Astrocyte (in vitro differentiated cells and primary cell): ENCODE measurements around the gene CHRD. TPM values are rescaled to one million over a fixed set of nuclear protein-coding genes. Genes with fewer than 3 reads are reported as not detected.

ENCODE experiments used
- DNase-seq: peaks from one replicate; pipeline ENCODE4 v3.0.0-alpha.2; 2010; ENCODE audit warnings: low read depth
- FAIRE-seq: peaks from 2 replicates; lab custom pipeline; 2011; peaks lifted over from hg19 to GRCh38; lab: Jason Lieb, UNC
- H2AFZ ChIP-seq: 2 replicates; pipeline ENCODE4 v1.6.0; 2012; ENCODE audit warnings: low read depth, low read length, inconsistent platforms
- H3K27ac ChIP-seq: 2 replicates; pipeline ENCODE4 v1.5.1; 2011; ENCODE audit warnings: low read depth, low read length, inconsistent platforms
- H3K27me3 ChIP-seq: 2 replicates; pipeline ENCODE4 v1.6.0; 2011; ENCODE audit warnings: low read length, inconsistent platforms; ENCODE audit not compliant: insufficient read depth
- H3K36me3 ChIP-seq: 2 replicates; pipeline ENCODE4 v1.5.1; 2011; ENCODE audit warnings: low read length, inconsistent platforms; ENCODE audit not compliant: insufficient read depth
- H3K4me1 ChIP-seq: 2 replicates; pipeline ENCODE4 v1.5.1; 2011; ENCODE audit warnings: low read length, inconsistent platforms; ENCODE audit not compliant: insufficient read depth
- H3K4me2 ChIP-seq: 2 replicates; pipeline ENCODE4 v1.6.0; 2012; ENCODE audit warnings: low read length, inconsistent platforms
- H3K4me3 ChIP-seq: 2 replicates; pipeline ENCODE4 v1.5.1; 2011; ENCODE audit warnings: low read depth, mild to moderate bottlenecking, low read length, inconsistent platforms; ENCODE audit not compliant: insufficient read depth
- H3K79me2 ChIP-seq: 2 replicates; pipeline ENCODE4 v1.6.0; 2012; ENCODE audit warnings: mild to moderate bottlenecking, low read length, inconsistent platforms; ENCODE audit not compliant: insufficient read depth
- H3K9ac ChIP-seq: 2 replicates; pipeline ENCODE4 v1.6.0; 2012; ENCODE audit warnings: mild to moderate bottlenecking, low read length, inconsistent platforms
- H3K9me3 ChIP-seq: 2 replicates; pipeline ENCODE4 v1.5.1; 2012; ENCODE audit warnings: low read depth, mild to moderate bottlenecking, low read length, inconsistent platforms; ENCODE audit not compliant: insufficient read depth
- H4K20me1 ChIP-seq: 2 replicates; pipeline ENCODE4 v1.6.0; 2012; ENCODE audit warnings: low read length, inconsistent platforms; ENCODE audit not compliant: insufficient read depth
- H3K27ac Mint-ChIP-seq: one replicate; pipeline ENCODE4 v1.8.0; 2021; ENCODE audit warnings: mild to moderate bottlenecking, mixed read lengths; ENCODE audit not compliant: unreplicated experiment
- H3K27me3 Mint-ChIP-seq: one replicate; pipeline ENCODE4 v1.8.0; 2021; ENCODE audit warnings: low read depth, mixed read lengths; ENCODE audit not compliant: unreplicated experiment
- H3K36me3 Mint-ChIP-seq: one replicate; pipeline ENCODE4 v1.8.0; 2021; ENCODE audit warnings: low read depth, mixed read lengths; ENCODE audit not compliant: unreplicated experiment
- H3K4me1 Mint-ChIP-seq: one replicate; pipeline ENCODE4 v1.8.0; 2021; ENCODE audit warnings: low read depth, mixed read lengths; ENCODE audit not compliant: unreplicated experiment
- H3K4me3 Mint-ChIP-seq: one replicate; pipeline ENCODE4 v1.8.0; 2021; ENCODE audit warnings: mild to moderate bottlenecking, moderate library complexity, mixed read lengths; ENCODE audit not compliant: unreplicated experiment
- H3K9me3 Mint-ChIP-seq: one replicate; pipeline ENCODE4 v1.8.0; 2021; ENCODE audit warnings: mild to moderate bottlenecking, mixed read lengths; ENCODE audit not compliant: unreplicated experiment
- EZH2 ChIP-seq: IDR thresholded peaks from 2 replicates; pipeline ENCODE4 v1.6.1; 2012; ENCODE audit warnings: mild to moderate bottlenecking, low read length, inconsistent platforms; ENCODE audit not compliant: insufficient read depth
- total RNA-seq: library from RNA; stranded (reverse); gene quantifications from 2 replicates; pipeline ENCODE4 v1.2.1, GENCODE V29; 2021
- TF ChIP-seq, protein P1 (sequence below): IDR thresholded peaks from 2 replicates; pipeline ENCODE4 v1.5.1; 2011; ENCODE audit warnings: low read depth, mild to moderate bottlenecking, inconsistent platforms, low read length, moderate library complexity; ENCODE audit not compliant: insufficient read depth

The CHRD gene
- total RNA-seq, 1 donor from 2014 or later: 3.4 TPM

DNA sequence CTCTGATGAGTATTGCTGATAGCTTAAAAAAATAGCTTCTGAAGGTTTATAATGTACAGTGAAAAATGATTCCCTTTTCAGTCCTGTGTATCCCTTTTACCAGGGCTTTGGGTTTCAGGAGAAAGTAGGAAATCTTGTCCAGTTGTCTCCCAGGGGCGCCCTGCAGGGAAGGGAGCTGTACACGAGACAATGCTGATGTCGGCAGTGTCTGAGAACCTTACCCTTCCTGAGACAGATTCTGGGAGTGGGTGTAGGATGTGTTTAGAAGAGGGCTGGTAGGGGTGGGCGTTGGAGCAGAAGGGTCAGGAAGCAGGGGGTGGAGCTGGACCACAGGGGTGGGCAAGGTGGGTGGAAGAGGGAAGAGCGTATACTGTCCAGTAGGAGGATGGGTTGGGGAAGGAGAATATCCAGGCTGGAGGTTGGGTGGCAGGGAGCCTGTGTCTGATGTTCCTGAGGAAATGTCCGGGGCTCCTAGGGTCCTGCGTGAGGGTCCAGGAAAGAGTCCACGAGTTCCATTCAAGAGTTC, 7.5 kb upstream of the CHRD start:
- peaks cover 14% of the 10 kb centered on the region for H3K27me3 ChIP-seq
- H3K4me1 ChIP-seq: peaks cover 28% of the 10 kb centered on the region
- H4K20me1 ChIP-seq: peaks cover 24% of the 10 kb centered on the region
- peaks cover 2% of the 10 kb centered on the region for H3K36me3 ChIP-seq
- H3K4me3 ChIP-seq: no peak overlapping the region
- H3K79me2 ChIP-seq: no peaks in the 10 kb centered on the region
- H3K27me3 Mint-ChIP-seq: peaks cover 19% of the 10 kb centered on the region
- no peak overlapping the region for H3K9ac ChIP-seq
- TF ChIP-seq, protein P1, sequence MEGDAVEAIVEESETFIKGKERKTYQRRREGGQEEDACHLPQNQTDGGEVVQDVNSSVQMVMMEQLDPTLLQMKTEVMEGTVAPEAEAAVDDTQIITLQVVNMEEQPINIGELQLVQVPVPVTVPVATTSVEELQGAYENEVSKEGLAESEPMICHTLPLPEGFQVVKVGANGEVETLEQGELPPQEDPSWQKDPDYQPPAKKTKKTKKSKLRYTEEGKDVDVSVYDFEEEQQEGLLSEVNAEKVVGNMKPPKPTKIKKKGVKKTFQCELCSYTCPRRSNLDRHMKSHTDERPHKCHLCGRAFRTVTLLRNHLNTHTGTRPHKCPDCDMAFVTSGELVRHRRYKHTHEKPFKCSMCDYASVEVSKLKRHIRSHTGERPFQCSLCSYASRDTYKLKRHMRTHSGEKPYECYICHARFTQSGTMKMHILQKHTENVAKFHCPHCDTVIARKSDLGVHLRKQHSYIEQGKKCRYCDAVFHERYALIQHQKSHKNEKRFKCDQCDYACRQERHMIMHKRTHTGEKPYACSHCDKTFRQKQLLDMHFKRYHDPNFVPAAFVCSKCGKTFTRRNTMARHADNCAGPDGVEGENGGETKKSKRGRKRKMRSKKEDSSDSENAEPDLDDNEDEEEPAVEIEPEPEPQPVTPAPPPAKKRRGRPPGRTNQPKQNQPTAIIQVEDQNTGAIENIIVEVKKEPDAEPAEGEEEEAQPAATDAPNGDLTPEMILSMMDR: no peak
- no peak for TF ChIP-seq EZH2
- DNase-seq (no peak), FAIRE-seq (no peak)
- peaks cover 26% of the 10 kb centered on the region for H3K4me1 Mint-ChIP-seq
- no peak overlapping the region for H3K4me2 ChIP-seq
- no peaks in the 10 kb centered on the region for H3K9me3 ChIP-seq
- H3K27ac Mint-ChIP-seq: no peak overlapping the region
- no peak overlapping the region for H3K4me3 Mint-ChIP-seq
- H3K9me3 Mint-ChIP-seq: no peaks in the 10 kb centered on the region
- no peak overlapping the region for H3K27ac ChIP-seq
- H3K36me3 Mint-ChIP-seq: peaks cover 13% of the 10 kb centered on the region
- no peak overlapping the region for H2AFZ ChIP-seq

DNA sequence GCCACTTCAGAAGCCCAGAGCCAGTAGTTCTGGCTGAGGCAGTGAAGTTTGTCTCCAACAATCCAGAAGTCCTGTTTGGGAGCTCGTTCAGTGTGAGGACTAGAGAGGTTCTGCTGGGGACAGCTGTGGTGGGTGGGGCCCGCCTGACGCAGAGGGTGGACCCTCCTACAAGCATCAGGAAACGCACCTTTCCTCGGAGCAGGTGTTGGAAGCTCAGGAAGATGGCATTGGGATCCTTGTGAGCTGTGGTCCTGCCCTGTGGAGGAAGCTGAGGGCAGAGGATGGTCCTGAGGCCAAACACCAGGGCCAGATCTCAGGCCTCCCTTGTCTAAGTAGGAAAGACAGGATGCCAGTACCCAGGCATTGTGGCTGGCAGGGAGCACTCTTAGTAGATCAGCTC, 6.9 kb upstream of the CHRD start:
- peaks cover 32% of the 10 kb centered on the region for H3K4me1 Mint-ChIP-seq
- Histone ChIP-seq H3K27me3 (peaks cover 18% of the 10 kb centered on the region), H2AFZ (no peak overlapping the region), H3K79me2 (no peaks in the 10 kb centered on the region), H3K27ac (no peak overlapping the region), H3K9me3 (no peaks in the 10 kb centered on the region), H3K36me3 (no peaks in the 10 kb centered on the region), H4K20me1 (peaks cover 21% of the 10 kb centered on the region), H3K9ac (no peak overlapping the region), H3K4me2 (no peak overlapping the region), H3K4me1 (peaks cover 28% of the 10 kb centered on the region), H3K4me3 (no peak overlapping the region)
- TF ChIP-seq, protein P1: no peak
- TF ChIP-seq EZH2: no peak
- DNase-seq (no peak), FAIRE-seq (no peak)
- no peaks in the 10 kb centered on the region for H3K9me3 Mint-ChIP-seq
- peaks cover 24% of the 10 kb centered on the region for H3K27me3 Mint-ChIP-seq
- peaks cover 11% of the 10 kb centered on the region for H3K36me3 Mint-ChIP-seq
- H3K4me3 Mint-ChIP-seq: no peak overlapping the region
- no peak overlapping the region for H3K27ac Mint-ChIP-seq

DNA sequence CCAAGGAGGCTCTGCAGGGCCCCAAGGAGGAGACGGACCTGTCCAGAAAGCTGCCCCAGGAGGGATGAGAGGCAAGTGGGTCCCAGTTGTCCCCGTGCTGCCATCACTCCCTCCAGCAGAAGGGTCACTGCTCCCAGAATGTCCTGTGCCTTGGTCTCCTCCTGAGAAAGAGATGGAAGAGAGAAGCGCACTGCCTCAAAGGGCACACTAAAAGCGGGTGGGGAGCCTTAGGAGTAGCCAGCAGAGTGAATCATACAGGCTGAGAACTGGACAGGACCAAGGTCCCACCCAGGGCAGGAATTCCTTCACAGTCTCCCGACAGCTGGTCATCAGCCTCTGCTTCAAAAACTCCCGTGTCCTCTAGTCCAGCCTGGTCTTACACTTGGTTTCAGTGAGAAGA, 6.4 kb upstream of the CHRD start:
- DNase-seq: peak; percentile 33
- Histone ChIP-seq H3K36me3 (no peaks in the 10 kb centered on the region), H3K4me2 (no peak overlapping the region), H4K20me1 (peaks cover 18% of the 10 kb centered on the region), H3K27me3 (peaks cover 21% of the 10 kb centered on the region), H3K27ac (no peak overlapping the region), H3K79me2 (no peaks in the 10 kb centered on the region), H3K9ac (no peak overlapping the region), H2AFZ (no peak overlapping the region), H3K9me3 (no peaks in the 10 kb centered on the region), H3K4me1 (peaks cover 23% of the 10 kb centered on the region), H3K4me3 (no peak overlapping the region)
- Mint-ChIP-seq H3K36me3 (peaks cover 10% of the 10 kb centered on the region), H3K27me3 (peaks cover 28% of the 10 kb centered on the region), H3K4me1 (peaks cover 34% of the 10 kb centered on the region), H3K4me3 (no peak overlapping the region), H3K27ac (no peak overlapping the region), H3K9me3 (no peaks in the 10 kb centered on the region)
- FAIRE-seq: no peak
- TF ChIP-seq, protein P1: no peak
- TF ChIP-seq EZH2: no peak
